K562 (cell line): Measurements from ENCODE around the gene COMTD1. TPM values are rescaled to one million over a fixed set of nuclear protein-coding genes. Genes with fewer than 3 reads are reported as not detected.
A peak's percentile ranks its signal among the peaks of the same experiment; 100 is the strongest.

Source experiments
- CHCHD3 ChIP-seq: fragments of 250-450 bp; sonication (Bioruptor Pico); IDR thresholded peaks from 2 replicates; pipeline ENCODE4 v2.1.2; 2022; ENCODE audit warnings: mild to moderate bottlenecking
- GABPA ChIP-seq: fragments of 200-800 bp; sonication (Bioruptor generic); conservative IDR thresholded peaks from 2 replicates; pipeline ENCODE4 v1.6.1; 2016; ENCODE audit warnings: low read depth, missing genetic modification characterization, missing compliant biosample characterization
- GABPB2 ChIP-seq: fragments of 250-450 bp; sonication (Bioruptor Pico); conservative IDR thresholded peaks from 2 replicates; pipeline ENCODE4 v1.5.1; 2021; ENCODE audit warnings: mild to moderate bottlenecking
- HIVEP1 ChIP-seq: fragments of 250-450 bp; sonication (Bioruptor Pico); IDR thresholded peaks from 2 replicates; pipeline ENCODE4 v1.4.0; 2020; ENCODE audit warnings: mild to moderate bottlenecking
- IFI16 ChIP-seq: fragments of 250-450 bp; sonication (Bioruptor Pico); IDR thresholded peaks from 2 replicates; pipeline ENCODE4 v2.1.2; 2022; ENCODE audit warnings: mild to moderate bottlenecking, inconsistent platforms
- KLF16 ChIP-seq: IDR thresholded peaks from 2 replicates; pipeline ENCODE4 v1.6.1; 2016; ENCODE audit warnings: antibody characterized with exemption
- PTRF ChIP-seq: fragments of 450-650 bp; IDR thresholded peaks from 2 replicates; pipeline ENCODE4 v1.6.1; 2016; ENCODE audit warnings: mild to moderate bottlenecking, missing genetic modification characterization, missing compliant biosample characterization
- SMAD2 ChIP-seq: fragments of 150-350 bp; IDR thresholded peaks from 2 replicates; pipeline ENCODE4 v1.6.1; 2014; ENCODE audit warnings: low read depth, mild to moderate bottlenecking, low read length
- UBTF ChIP-seq, 2 experiments: IDR thresholded peaks; 2 replicates each; pipeline ENCODE4 v1.6.1; 2012; ENCODE audit warnings: improper control_type of control experiment in 2 of 2, low read depth in 2 of 2, low read length in 2 of 2, borderline replicate concordance in 1 of 2
- ZNF212 ChIP-seq: fragments of 450-650 bp; formaldehyde crosslinking; IDR thresholded peaks from 2 replicates; pipeline ENCODE4 v1.4.0; 2020; ENCODE audit warnings: mild to moderate bottlenecking
- ZNF224 ChIP-seq: sonication (generic); formaldehyde crosslinking; IDR thresholded peaks from 2 replicates; pipeline ENCODE4 v1.8.0; 2022; ENCODE audit warnings: mild to moderate bottlenecking, missing genetic modification reagents
- ZNF384 ChIP-seq: IDR thresholded peaks from 2 replicates; pipeline ENCODE4 v1.6.1; 2012; ENCODE audit warnings: low read depth, low read length, improper control_type of control experiment
- ZNF518B ChIP-seq: fragments of 250-450 bp; sonication (Bioruptor Pico); IDR thresholded peaks from 2 replicates; pipeline ENCODE4 v1.5.0; 2021; ENCODE audit warnings: mild to moderate bottlenecking, moderate library complexity
- ZNF696 ChIP-seq: fragments of 250-450 bp; sonication (Bioruptor Pico); conservative IDR thresholded peaks from 2 replicates; pipeline ENCODE4 v1.4.0; 2020; ENCODE audit warnings: mild to moderate bottlenecking, moderate library complexity
- polyA plus RNA-seq, 8 experiments: library from polyadenylated mRNA; depleted of rRNA in 4 of 8; stranded (reverse) in 5 of 8; unstranded in 3 of 8; fragments of >200 nt; fragmentation: Nextera tagmentation in 2 of 8; fragmentation: Illumina TruSeq in 1 of 8; extraction: Ambion mirVana in 2 of 8; extraction: Trizol in 1 of 8; gene quantifications; 2 replicates each; pipeline versions ENCODE4 v1.2.1 to v1.2.3, GENCODE V29; 2011 to 2014; ENCODE audit warnings: inconsistent platforms in 1 of 8, missing spikeins in 1 of 8
- total RNA-seq, 7 experiments: library from RNA; depleted of rRNA in 6 of 7; stranded (reverse); fragments of >200 nt in 6 of 7; fragmentation: Illumina TruSeq in 2 of 7; extraction: Trizol in 2 of 7; gene quantifications; 2 replicates each; pipeline versions ENCODE4 v1.2.1 to v1.2.3, GENCODE V29; 2011 to 2021; ENCODE audit warnings: low replicate concordance in 1 of 7
- TF ChIP-seq, protein P1 (sequence below): sonication (generic); formaldehyde crosslinking; IDR thresholded peaks from 2 replicates; pipeline ENCODE4 v1.8.0; 2022; ENCODE audit warnings: mild to moderate bottlenecking, missing genetic modification reagents
- TF ChIP-seq, protein P2 (sequence below): fragments of 450-650 bp; formaldehyde crosslinking; IDR thresholded peaks from 2 replicates; pipeline ENCODE4 v1.4.0; 2020; ENCODE audit warnings: mild to moderate bottlenecking

The COMTD1 gene
- total and polyA plus RNA-seq, 9 of the 15 experiments (the other 6 are each of a cell fraction or from before 2014, with no cell fraction given) = 0.41 to 112 (median 13.7) TPM

- TF ChIP-seq UBTF (IDR thresholded peaks at IDR 0.05; ENCODE audit: borderline replicate concordance in 1 of 2, low read depth in 2 of 2, low read length in 2 of 2) (no peak), ZNF212 (CRISPR knock-in tag) (peak; percentile 79; the same call in 1 of the 2 replicates), ZNF224 (CRISPR knock-in tag) (no peak), PTRF (tag) (peak; percentile 92), CHCHD3 (CRISPR knock-in tag) (0 out of 2 replicates have a peak, but pooled peaks have one; percentile 17), GABPB2 (CRISPR knock-in tag) (no peak), ZNF696 (no peak), ZNF384 (peak; percentile 52), ZNF518B (CRISPR knock-in tag) (no peak), GABPA (tag) (peak; percentile 42; the same call in 1 of the 2 replicates), SMAD2 (no peak), HIVEP1 (peak; percentile 95), KLF16 (no peak), IFI16 (CRISPR knock-in tag) (peak; percentile 90)
- TF ChIP-seq, protein P1, sequence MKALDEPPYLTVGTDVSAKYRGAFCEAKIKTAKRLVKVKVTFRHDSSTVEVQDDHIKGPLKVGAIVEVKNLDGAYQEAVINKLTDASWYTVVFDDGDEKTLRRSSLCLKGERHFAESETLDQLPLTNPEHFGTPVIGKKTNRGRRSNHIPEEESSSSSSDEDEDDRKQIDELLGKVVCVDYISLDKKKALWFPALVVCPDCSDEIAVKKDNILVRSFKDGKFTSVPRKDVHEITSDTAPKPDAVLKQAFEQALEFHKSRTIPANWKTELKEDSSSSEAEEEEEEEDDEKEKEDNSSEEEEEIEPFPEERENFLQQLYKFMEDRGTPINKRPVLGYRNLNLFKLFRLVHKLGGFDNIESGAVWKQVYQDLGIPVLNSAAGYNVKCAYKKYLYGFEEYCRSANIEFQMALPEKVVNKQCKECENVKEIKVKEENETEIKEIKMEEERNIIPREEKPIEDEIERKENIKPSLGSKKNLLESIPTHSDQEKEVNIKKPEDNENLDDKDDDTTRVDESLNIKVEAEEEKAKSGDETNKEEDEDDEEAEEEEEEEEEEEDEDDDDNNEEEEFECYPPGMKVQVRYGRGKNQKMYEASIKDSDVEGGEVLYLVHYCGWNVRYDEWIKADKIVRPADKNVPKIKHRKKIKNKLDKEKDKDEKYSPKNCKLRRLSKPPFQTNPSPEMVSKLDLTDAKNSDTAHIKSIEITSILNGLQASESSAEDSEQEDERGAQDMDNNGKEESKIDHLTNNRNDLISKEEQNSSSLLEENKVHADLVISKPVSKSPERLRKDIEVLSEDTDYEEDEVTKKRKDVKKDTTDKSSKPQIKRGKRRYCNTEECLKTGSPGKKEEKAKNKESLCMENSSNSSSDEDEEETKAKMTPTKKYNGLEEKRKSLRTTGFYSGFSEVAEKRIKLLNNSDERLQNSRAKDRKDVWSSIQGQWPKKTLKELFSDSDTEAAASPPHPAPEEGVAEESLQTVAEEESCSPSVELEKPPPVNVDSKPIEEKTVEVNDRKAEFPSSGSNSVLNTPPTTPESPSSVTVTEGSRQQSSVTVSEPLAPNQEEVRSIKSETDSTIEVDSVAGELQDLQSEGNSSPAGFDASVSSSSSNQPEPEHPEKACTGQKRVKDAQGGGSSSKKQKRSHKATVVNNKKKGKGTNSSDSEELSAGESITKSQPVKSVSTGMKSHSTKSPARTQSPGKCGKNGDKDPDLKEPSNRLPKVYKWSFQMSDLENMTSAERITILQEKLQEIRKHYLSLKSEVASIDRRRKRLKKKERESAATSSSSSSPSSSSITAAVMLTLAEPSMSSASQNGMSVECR (CRISPR knock-in tag) = peak; percentile 20; the same call in 1 of the 2 replicates
- TF ChIP-seq, protein P2, sequence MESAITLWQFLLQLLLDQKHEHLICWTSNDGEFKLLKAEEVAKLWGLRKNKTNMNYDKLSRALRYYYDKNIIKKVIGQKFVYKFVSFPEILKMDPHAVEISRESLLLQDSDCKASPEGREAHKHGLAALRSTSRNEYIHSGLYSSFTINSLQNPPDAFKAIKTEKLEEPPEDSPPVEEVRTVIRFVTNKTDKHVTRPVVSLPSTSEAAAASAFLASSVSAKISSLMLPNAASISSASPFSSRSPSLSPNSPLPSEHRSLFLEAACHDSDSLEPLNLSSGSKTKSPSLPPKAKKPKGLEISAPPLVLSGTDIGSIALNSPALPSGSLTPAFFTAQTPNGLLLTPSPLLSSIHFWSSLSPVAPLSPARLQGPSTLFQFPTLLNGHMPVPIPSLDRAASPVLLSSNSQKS (CRISPR knock-in tag) = 0 out of 2 replicates have a peak, but pooled peaks have one; percentile 72
These were observed 26.5 kb downstream of the COMTD1 start (continued) for GRCh38 chr10:75209086-75209920.
